ENCODE measurements around the gene THRA.

DNA sequence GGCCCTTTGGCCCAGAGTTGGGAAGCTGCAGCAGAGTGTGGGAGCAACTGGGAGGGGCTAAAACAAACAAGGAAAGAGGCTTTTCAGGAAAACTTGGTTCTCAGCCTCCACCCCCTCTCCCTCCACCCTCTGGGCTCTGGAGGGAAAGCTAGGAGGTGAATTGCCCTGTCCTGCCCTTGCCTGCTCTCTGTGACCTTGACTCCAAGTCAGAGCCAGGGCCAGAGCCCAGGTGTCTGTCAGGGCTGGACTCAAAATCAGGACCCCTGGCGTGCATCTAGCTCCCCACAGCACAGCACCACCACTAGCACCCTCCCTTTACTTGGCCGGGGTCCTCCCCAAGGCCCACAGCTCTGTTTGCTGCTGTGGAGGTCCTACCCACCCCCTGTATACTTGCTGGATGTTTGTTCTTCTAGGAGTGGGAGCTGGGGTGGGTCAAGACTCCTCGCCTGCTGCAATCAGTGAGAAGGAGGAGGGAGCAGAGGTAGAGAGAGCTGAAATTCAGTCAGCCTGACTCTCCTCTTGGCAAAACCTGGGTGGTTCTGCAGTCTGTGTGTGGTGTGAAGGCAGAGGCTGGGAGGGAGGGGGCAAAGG, 40.4 kb downstream of the THRA start:
- no peak for TF ChIP-seq SIN3A (IDR thresholded peaks at IDR 0.05; ENCODE audit: borderline replicate concordance, insufficient read depth, low read length)
- no peak for TF ChIP-seq TAF1 (IDR thresholded peaks at IDR 0.05; ENCODE audit: borderline replicate concordance, insufficient read depth, low read length)
- TF ChIP-seq POLR2AphosphoS5 (IDR thresholded peaks at IDR 0.05; ENCODE audit: low read depth, low read length) = no peak
- TF ChIP-seq, protein P1, sequence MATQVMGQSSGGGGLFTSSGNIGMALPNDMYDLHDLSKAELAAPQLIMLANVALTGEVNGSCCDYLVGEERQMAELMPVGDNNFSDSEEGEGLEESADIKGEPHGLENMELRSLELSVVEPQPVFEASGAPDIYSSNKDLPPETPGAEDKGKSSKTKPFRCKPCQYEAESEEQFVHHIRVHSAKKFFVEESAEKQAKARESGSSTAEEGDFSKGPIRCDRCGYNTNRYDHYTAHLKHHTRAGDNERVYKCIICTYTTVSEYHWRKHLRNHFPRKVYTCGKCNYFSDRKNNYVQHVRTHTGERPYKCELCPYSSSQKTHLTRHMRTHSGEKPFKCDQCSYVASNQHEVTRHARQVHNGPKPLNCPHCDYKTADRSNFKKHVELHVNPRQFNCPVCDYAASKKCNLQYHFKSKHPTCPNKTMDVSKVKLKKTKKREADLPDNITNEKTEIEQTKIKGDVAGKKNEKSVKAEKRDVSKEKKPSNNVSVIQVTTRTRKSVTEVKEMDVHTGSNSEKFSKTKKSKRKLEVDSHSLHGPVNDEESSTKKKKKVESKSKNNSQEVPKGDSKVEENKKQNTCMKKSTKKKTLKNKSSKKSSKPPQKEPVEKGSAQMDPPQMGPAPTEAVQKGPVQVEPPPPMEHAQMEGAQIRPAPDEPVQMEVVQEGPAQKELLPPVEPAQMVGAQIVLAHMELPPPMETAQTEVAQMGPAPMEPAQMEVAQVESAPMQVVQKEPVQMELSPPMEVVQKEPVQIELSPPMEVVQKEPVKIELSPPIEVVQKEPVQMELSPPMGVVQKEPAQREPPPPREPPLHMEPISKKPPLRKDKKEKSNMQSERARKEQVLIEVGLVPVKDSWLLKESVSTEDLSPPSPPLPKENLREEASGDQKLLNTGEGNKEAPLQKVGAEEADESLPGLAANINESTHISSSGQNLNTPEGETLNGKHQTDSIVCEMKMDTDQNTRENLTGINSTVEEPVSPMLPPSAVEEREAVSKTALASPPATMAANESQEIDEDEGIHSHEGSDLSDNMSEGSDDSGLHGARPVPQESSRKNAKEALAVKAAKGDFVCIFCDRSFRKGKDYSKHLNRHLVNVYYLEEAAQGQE (IDR thresholded peaks at IDR 0.05; ENCODE audit: insufficient read depth in 1 of 2, low read depth in 2 of 2, low read length in 2 of 2) = no peak
- no peak for TF ChIP-seq FOXP2 (optimal IDR thresholded peaks at IDR 0.05; ENCODE audit: borderline replicate concordance, extremely low read depth, extremely low read length, insufficient read depth)
